ENCODE measurements around the gene PCYT1A. TPM values are rescaled to one million over a fixed set of nuclear protein-coding genes. Genes with fewer than 3 reads are reported as not detected.

Gene PCYT1A
- total RNA-seq, 1 donor from 2014 or later = 55.7 TPM

DNA sequence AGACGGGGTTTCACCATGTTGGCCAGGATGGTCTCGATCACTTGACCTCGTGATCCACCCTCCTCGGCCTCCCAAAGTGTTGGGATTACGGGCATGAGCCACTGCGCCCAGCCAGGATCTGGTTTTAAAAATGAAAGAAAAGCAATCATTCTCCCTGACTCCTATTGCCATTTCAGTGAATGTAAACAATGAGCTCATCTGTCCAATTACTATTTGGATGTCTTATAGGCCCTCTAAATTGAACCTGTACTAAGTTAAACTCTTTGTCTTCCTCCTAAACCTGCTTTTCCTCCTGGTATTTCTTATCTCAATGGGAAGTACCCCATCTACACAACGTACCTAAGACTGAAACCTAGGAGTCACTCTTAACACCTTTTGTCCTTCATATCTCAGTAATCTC is 23.7 kb downstream of the PCYT1A start:
- Histone ChIP-seq H3K27ac (no peak overlapping the region), H3K4me1 (peaks cover 12% of the 10 kb centered on the region), H3K27me3 (no peaks in the 10 kb centered on the region), H3K36me3 (peaks cover 0 to 45% of the 10 kb centered on the region in 2 donors), H3K4me3 (no peak overlapping the region), H3K9me3 (no peaks in the 10 kb centered on the region)
- DNase-seq (ENCODE audit: extremely low spot score in 2 of 2) = no peak
- TF ChIP-seq POLR2AphosphoS5 (IDR thresholded peaks at IDR 0.05; ENCODE audit: insufficient read depth in 1 of 2, low read depth in 1 of 2) (no peak), POLR2A (IDR thresholded peaks at IDR 0.05) (no peak)
- TF ChIP-seq, protein P1, sequence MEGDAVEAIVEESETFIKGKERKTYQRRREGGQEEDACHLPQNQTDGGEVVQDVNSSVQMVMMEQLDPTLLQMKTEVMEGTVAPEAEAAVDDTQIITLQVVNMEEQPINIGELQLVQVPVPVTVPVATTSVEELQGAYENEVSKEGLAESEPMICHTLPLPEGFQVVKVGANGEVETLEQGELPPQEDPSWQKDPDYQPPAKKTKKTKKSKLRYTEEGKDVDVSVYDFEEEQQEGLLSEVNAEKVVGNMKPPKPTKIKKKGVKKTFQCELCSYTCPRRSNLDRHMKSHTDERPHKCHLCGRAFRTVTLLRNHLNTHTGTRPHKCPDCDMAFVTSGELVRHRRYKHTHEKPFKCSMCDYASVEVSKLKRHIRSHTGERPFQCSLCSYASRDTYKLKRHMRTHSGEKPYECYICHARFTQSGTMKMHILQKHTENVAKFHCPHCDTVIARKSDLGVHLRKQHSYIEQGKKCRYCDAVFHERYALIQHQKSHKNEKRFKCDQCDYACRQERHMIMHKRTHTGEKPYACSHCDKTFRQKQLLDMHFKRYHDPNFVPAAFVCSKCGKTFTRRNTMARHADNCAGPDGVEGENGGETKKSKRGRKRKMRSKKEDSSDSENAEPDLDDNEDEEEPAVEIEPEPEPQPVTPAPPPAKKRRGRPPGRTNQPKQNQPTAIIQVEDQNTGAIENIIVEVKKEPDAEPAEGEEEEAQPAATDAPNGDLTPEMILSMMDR (IDR thresholded peaks at IDR 0.05) = no peak
- intact Hi-C loops (cut with DNase I) = no loop called here

DNA sequence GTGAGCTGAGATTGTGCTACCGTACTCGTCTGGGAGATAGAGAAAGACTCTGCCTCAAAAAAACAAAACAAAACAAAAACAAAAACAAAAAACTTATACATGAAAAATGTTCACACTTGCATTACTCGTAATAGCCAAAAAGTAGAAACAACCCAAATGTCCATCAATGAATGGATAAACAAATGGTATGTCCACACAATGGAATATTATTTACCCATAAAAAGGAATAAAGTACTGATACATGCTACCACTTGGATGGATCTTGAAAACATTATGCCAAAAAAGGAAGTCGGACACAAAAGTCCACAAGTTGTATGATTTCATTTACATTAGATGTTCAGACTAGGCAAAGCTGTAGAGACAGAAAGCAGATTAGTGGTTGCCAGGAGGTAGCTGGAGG is 26.7 kb downstream of the PCYT1A start:
- Histone ChIP-seq H3K36me3 (peaks cover 0 to 30% of the 10 kb centered on the region in 2 donors), H3K27me3 (no peaks in the 10 kb centered on the region), H3K27ac (no peak overlapping the region), H3K4me1 (no peaks in the 10 kb centered on the region), H3K4me3 (no peak overlapping the region), H3K9me3 (no peaks in the 10 kb centered on the region)
- intact Hi-C loops (cut with DNase I) = no loop called here
- no peak for DNase-seq (ENCODE audit: extremely low spot score in 2 of 2)
- TF ChIP-seq, protein P1 (IDR thresholded peaks at IDR 0.05) = no peak
- TF ChIP-seq POLR2AphosphoS5 (IDR thresholded peaks at IDR 0.05; ENCODE audit: insufficient read depth in 1 of 2, low read depth in 1 of 2) (no peak), POLR2A (IDR thresholded peaks at IDR 0.05) (no peak)

DNA sequence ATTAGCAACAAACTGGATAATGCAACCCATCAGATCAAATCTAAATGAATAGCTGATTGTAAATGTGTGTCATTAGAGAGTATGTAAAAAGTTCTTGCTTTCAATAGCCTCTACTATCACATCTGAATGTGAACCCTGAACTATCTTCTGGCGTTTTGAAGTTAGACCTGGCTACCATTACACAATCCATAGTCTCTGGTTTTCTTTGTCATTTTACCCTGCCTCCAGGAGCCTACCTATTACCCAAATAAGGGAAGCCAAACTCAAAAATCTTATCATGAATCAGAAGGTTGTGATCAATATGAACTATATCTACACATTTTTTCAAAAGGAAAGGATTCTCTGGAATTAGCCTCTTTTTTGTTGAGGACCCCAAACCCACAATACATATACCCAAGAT is 31.8 kb downstream of the PCYT1A start:
- H3K4me3 ChIP-seq = no peak overlapping the region
- no peak for DNase-seq (ENCODE audit: extremely low spot score in 2 of 2)
- no peaks in the 10 kb centered on the region for H3K27me3 ChIP-seq
- H3K4me1 ChIP-seq = no peaks in the 10 kb centered on the region
- no peak overlapping the region for H3K27ac ChIP-seq
- intact Hi-C loops (cut with DNase I) = no loop called here
- H3K36me3 ChIP-seq = peaks cover 0 to 22% of the 10 kb centered on the region in 2 donors
- TF ChIP-seq POLR2AphosphoS5 (IDR thresholded peaks at IDR 0.05; ENCODE audit: insufficient read depth in 1 of 2, low read depth in 1 of 2) (no peak), POLR2A (IDR thresholded peaks at IDR 0.05) (no peak)
- TF ChIP-seq, protein P1 (IDR thresholded peaks at IDR 0.05) = no peak
- no peaks in the 10 kb centered on the region for H3K9me3 ChIP-seq

DNA sequence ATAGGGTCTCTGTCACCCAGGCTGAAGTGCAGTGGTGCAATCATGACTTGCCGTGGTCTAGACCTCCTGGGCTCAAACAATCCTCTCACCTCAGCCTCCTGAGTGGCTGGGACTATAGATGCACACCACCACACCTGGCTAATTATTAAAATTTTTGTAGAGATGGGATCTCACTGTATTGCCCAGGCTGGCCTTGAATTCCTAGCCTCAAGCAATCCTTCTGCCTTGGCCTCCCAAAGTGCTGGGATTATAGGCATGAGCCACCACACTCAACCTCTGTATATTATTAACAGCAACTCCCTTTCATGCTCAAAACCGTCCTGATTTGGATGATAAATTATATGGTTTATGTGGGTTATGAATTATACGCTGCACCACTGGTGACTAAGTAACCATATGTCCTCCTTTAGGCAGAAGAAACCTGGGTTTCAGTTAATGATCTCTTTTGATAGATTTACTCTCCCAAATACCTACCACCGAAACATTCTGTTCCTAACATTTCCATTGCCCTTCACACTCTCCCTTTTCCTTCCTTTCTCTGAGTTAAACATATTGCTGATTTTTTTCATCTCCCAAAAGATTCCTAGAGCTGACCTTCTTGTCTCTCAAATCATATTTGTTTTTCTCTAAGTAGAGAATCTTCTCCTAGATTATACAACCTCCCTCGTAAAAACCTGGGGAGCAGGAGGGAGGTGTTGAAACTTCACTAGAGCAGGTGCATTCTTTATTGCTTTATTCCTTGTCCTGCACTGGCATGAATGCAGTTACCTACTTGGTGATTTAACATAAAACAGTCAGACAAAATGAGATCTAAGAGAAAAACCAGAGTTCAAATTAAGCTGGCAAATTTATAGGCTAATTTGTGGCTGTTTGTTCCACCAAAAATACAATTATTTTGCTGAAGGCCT is 32.9 kb downstream of the PCYT1A start:
- intact Hi-C loops (cut with DNase I) = no loop called here

More for the DNA sequence above, 32.9 kb downstream of the PCYT1A start:
- no peaks in the 10 kb centered on the region for H3K4me1 ChIP-seq
- H3K27ac ChIP-seq = no peak overlapping the region
- H3K9me3 ChIP-seq = no peaks in the 10 kb centered on the region
- TF ChIP-seq, protein P1 (IDR thresholded peaks at IDR 0.05) = no peak
- TF ChIP-seq POLR2AphosphoS5 (IDR thresholded peaks at IDR 0.05; ENCODE audit: insufficient read depth in 1 of 2, low read depth in 1 of 2) (no peak), POLR2A (IDR thresholded peaks at IDR 0.05) (no peak)
- peaks cover 0 to 22% of the 10 kb centered on the region in 2 donors for H3K36me3 ChIP-seq
- no peak overlapping the region for H3K4me3 ChIP-seq
- DNase-seq (ENCODE audit: extremely low spot score in 2 of 2) = no peak
- H3K27me3 ChIP-seq = no peaks in the 10 kb centered on the region
